D721Med (cell line): ENCODE data around the gene NHLH1.

ENCODE experiments used
- DNase-seq: peaks from one replicate; pipeline ENCODE4 v3.0.0; 2011; ENCODE audit warnings: low spot score; ENCODE audit not compliant: insufficient read length
- FAIRE-seq: peaks from 2 replicates; lab custom pipeline; 2011; peaks lifted over from hg19 to GRCh38; lab: Jason Lieb, UNC
- CTCF ChIP-seq: IDR thresholded peaks from 2 replicates; pipeline ENCODE4 v1.5.1; 2012; ENCODE audit warnings: mild to moderate bottlenecking, control low read depth; ENCODE audit not compliant: insufficient read depth; ENCODE audit errors: missing control alignments

NHLH1 gene

GRCh38 chr1:160346463-160346862 lies 20.4 kb upstream of the NHLH1 start:
- DNase-seq (no peak), FAIRE-seq (no peak)
- no peak for TF ChIP-seq CTCF

- DNase-seq (no peak), FAIRE-seq (no peak)
- TF ChIP-seq CTCF: no peak
Measured at GRCh38 chr1:160346958-160347357, 19.9 kb upstream of the NHLH1 start.

DNA sequence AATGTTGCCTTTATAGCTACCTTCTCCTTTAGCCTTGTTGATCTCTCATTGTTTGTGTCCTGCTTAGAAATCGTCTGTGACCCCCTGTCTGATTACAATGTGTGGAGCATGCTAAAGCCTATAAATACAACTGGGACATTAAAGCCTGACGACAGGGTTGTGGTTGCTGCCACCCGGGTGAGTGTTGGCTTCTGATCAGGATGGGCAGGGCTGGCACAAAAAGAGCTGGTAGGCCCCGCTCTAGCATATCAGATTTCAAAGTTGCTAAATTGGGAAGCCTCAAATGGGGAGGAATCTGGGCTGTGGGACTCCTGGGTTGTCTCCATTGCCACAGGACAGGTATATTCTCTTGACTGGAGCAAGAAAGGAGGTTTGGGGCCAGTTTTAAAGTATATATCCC lies 15.2 kb upstream of the NHLH1 start:
- DNase-seq: no peak
- TF ChIP-seq CTCF: no peak
- no peak for FAIRE-seq

DNA sequence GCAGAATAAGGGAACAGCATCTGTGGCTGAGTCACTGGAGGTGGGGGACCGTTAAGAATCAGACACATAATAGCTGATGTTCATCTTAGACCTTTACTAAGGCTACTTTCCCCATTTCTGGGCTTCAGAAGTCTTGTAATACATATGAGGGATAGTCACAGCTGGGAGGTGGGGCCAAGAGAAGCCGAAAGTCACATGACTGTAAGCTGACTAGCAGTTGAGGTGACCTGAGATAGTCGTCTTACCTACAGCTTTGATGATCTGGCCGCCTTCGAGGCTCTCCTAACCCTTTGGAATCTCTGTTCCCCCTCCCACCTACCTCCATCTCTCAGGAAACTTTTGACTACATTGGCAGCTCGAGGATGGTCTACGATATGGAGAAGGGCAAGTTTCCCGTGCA lies 14.3 kb upstream of the NHLH1 start:
- FAIRE-seq: no peak
- DNase-seq: no peak
- TF ChIP-seq CTCF: no peak

- DNase-seq (no peak), FAIRE-seq (no peak)
- TF ChIP-seq CTCF: no peak
Measured at GRCh38 chr1:160353223-160353622, 13.6 kb upstream of the NHLH1 start.

DNA sequence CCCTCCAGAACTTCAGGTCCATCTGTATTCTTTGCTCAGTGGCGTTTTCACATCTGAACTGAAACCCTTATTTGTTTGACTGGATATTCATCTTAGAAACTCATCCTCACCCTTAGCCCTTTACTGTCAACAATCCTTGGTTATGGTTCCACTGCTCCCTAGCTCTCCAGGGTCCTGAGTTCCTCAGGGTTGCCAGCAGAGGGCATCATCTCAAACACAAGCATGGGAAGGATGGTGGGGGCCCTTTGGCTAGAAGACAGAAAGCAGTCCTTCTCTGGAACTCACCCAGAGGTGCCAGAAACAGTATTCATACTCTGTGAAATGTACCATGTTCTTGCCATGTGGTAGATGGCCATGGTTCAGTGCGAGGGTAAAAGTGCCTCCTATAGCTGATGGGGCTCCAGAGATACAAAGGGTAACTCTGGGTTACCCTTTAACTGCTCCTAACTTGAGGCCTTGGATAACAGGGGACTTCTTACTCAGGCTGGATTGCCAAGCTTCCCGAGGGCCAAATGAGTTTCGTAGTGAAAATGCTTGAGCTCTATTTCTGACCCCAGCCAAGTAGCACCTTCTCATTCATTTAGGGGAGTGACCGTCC lies 12.4 kb upstream of the NHLH1 start:
- FAIRE-seq (peak; percentile 81), DNase-seq (peak; percentile 44)
- peak; percentile 79 for TF ChIP-seq CTCF

DNA sequence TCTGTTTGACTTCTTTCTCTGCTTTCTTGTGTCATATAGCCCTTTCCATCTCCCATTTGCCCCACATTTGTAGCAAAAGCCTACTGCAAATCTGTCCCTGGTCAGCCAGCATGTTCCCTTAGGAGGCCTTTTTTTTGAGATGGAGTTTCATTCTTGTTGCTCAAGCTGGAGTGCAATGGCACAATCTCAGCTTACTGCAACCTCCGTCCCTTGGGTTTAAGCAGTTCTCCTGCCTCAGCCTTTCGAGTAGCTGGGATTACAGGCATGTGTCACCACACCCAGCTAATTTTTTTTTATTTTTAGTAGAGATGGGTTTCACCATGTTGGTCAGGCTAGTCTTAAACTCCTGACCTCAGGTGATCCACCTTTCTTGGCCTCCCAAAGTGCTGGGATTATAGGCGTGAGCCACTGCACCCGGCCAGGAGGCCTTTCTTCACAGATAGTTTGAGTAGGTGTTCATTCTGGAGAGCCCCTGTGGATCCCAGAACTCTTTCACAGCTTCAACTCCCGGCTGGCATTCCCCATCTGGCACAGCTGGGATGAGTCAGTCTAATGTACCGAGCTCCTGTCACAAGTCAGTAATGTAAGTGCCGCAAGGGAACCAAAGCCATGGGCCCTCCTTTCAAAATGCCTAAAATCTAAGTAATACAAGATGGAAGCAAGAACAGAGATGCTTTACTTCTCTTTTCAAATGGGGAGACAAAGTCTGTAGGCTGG lies 9.4 kb upstream of the NHLH1 start:
- no peak for TF ChIP-seq CTCF
- no peak for FAIRE-seq

More for the DNA sequence above, 9.4 kb upstream of the NHLH1 start:
- no peak for DNase-seq
